Neural cell (in vitro differentiated cells): ENCODE measurements around the gene IL1RAP.

Source experiments
- EP300 ChIP-seq: fragments of 450-650 bp; conservative IDR thresholded peaks from 2 replicates; pipeline ENCODE4 v1.6.1; 2014; ENCODE audit warnings: antibody characterized with exemption, mild to moderate bottlenecking, moderate library complexity; ENCODE audit not compliant: poor library complexity, severe bottlenecking
- EZH2 ChIP-seq: fragments of 200-600, 300-800 bp; shearing (Covaris generic), sonication (generic); IDR thresholded peaks from 2 replicates; pipeline ENCODE4 v1.6.1; 2014; ENCODE audit warnings: antibody characterized with exemption, low read length, borderline replicate concordance, mild to moderate bottlenecking; ENCODE audit not compliant: insufficient read depth, poor library complexity, severe bottlenecking
- POLR2AphosphoS5 ChIP-seq: IDR thresholded peaks from 2 replicates; pipeline ENCODE4 v1.6.1; 2012
- RAD21 ChIP-seq: fragments of 450-650 bp; conservative IDR thresholded peaks from 2 replicates; pipeline ENCODE4 v1.6.1; 2014; ENCODE audit warnings: antibody characterized with exemption, mild to moderate bottlenecking, moderate library complexity
- TAF1 ChIP-seq: IDR thresholded peaks from 2 replicates; pipeline ENCODE4 v1.6.1; 2012; ENCODE audit warnings: low read depth
- TF ChIP-seq, protein P1 (sequence below): fragments of 450-650 bp; IDR thresholded peaks from 2 replicates; pipeline ENCODE4 v1.5.1; 2014; ENCODE audit warnings: antibody characterized with exemption, mild to moderate bottlenecking, moderate library complexity; ENCODE audit not compliant: poor library complexity, severe bottlenecking
- TF ChIP-seq, protein P2 (sequence below): IDR thresholded peaks from 2 replicates; pipeline ENCODE4 v1.6.1; 2012; ENCODE audit warnings: borderline replicate concordance

DNA sequence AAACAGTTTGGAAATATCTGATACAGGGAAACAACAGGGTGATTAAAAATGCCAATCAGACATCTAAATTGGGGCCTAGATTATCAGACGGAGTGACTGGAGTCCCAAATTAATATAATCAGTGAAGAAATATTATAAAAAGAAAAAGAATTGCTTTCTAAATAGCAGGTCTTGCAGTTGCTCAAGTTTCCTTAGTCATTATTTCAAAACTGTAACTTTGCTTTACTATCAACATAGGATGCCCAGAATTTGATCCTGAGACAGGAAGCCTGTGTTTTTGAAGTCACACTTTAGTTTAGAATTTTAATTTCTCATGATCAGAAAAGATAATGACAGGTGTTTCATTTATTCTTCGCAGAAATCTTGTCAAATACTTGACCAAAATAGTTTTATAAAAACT lies 105.9 kb downstream of the IL1RAP start:
- no peak for TF ChIP-seq RAD21
- TF ChIP-seq, protein P1, sequence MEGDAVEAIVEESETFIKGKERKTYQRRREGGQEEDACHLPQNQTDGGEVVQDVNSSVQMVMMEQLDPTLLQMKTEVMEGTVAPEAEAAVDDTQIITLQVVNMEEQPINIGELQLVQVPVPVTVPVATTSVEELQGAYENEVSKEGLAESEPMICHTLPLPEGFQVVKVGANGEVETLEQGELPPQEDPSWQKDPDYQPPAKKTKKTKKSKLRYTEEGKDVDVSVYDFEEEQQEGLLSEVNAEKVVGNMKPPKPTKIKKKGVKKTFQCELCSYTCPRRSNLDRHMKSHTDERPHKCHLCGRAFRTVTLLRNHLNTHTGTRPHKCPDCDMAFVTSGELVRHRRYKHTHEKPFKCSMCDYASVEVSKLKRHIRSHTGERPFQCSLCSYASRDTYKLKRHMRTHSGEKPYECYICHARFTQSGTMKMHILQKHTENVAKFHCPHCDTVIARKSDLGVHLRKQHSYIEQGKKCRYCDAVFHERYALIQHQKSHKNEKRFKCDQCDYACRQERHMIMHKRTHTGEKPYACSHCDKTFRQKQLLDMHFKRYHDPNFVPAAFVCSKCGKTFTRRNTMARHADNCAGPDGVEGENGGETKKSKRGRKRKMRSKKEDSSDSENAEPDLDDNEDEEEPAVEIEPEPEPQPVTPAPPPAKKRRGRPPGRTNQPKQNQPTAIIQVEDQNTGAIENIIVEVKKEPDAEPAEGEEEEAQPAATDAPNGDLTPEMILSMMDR: no peak
- no peak for TF ChIP-seq POLR2AphosphoS5
- TF ChIP-seq, protein P2, sequence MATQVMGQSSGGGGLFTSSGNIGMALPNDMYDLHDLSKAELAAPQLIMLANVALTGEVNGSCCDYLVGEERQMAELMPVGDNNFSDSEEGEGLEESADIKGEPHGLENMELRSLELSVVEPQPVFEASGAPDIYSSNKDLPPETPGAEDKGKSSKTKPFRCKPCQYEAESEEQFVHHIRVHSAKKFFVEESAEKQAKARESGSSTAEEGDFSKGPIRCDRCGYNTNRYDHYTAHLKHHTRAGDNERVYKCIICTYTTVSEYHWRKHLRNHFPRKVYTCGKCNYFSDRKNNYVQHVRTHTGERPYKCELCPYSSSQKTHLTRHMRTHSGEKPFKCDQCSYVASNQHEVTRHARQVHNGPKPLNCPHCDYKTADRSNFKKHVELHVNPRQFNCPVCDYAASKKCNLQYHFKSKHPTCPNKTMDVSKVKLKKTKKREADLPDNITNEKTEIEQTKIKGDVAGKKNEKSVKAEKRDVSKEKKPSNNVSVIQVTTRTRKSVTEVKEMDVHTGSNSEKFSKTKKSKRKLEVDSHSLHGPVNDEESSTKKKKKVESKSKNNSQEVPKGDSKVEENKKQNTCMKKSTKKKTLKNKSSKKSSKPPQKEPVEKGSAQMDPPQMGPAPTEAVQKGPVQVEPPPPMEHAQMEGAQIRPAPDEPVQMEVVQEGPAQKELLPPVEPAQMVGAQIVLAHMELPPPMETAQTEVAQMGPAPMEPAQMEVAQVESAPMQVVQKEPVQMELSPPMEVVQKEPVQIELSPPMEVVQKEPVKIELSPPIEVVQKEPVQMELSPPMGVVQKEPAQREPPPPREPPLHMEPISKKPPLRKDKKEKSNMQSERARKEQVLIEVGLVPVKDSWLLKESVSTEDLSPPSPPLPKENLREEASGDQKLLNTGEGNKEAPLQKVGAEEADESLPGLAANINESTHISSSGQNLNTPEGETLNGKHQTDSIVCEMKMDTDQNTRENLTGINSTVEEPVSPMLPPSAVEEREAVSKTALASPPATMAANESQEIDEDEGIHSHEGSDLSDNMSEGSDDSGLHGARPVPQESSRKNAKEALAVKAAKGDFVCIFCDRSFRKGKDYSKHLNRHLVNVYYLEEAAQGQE: no peak
- no peak for TF ChIP-seq TAF1
- TF ChIP-seq EP300: no peak
- no peak for TF ChIP-seq EZH2
